Endothelial cell of umbilical vein (primary cell): ENCODE data around the gene AURKAIP1.

Source experiments
- CTCF ChIP-seq, 2 donors: IDR thresholded peaks; 1 replicate in 1 of 2; 2 replicates in 1 of 2; pipeline ENCODE4 v1.5.1; 2011; ENCODE audit warnings: low read length in 2 of 2, mild to moderate bottlenecking in 2 of 2, moderate library complexity in 2 of 2, control low read depth in 1 of 2, inconsistent platforms in 1 of 2, low read depth in 1 of 2; ENCODE audit not compliant: insufficient read depth in 1 of 2; ENCODE audit errors: extremely low read depth in 1 of 2
- EZH2 ChIP-seq: IDR thresholded peaks from 2 replicates; pipeline ENCODE4 v1.6.1; 2012; ENCODE audit warnings: borderline replicate concordance, low read depth, mild to moderate bottlenecking, moderate library complexity, low read length, inconsistent platforms; ENCODE audit not compliant: severe bottlenecking
- FOS ChIP-seq: IDR thresholded peaks from 2 replicates; pipeline ENCODE4 v1.6.1; 2011; ENCODE audit warnings: mild to moderate bottlenecking, low read length, moderate library complexity, borderline replicate concordance; ENCODE audit not compliant: insufficient read depth
- JUN ChIP-seq: IDR thresholded peaks from 2 replicates; pipeline ENCODE4 v1.6.1; 2011; ENCODE audit warnings: borderline replicate concordance, low read depth; ENCODE audit not compliant: insufficient read length, insufficient read depth
- MYC ChIP-seq: IDR thresholded peaks from one replicate; pipeline ENCODE4 v1.6.1; 2011; ENCODE audit warnings: mild to moderate bottlenecking, low read depth, low read length
- POLR2A ChIP-seq: IDR thresholded peaks from 2 replicates; pipeline ENCODE4 v1.6.1; 2012; ENCODE audit warnings: low read depth, mild to moderate bottlenecking, control low read depth, low read length
- POLR2AphosphoS5 ChIP-seq: IDR thresholded peaks from 2 replicates; pipeline ENCODE4 v1.6.1; 2012; ENCODE audit warnings: low read depth, mild to moderate bottlenecking, control low read depth, low read length, moderate library complexity; ENCODE audit not compliant: insufficient read depth
- TF ChIP-seq, protein P1 (sequence below): IDR thresholded peaks from 2 replicates; pipeline ENCODE4 v1.6.1; 2011; ENCODE audit not compliant: insufficient read depth, insufficient read length

- TF ChIP-seq CTCF (IDR thresholded peaks at IDR 0.05; ENCODE audit: extremely low read depth in 1 of 2, insufficient read depth in 1 of 2, low read depth in 1 of 2, low read length in 2 of 2) (no peak), POLR2A (no peak), POLR2AphosphoS5 (no peak), EZH2 (no peak), MYC (no peak), JUN (no peak), FOS (no peak)
- TF ChIP-seq, protein P1, sequence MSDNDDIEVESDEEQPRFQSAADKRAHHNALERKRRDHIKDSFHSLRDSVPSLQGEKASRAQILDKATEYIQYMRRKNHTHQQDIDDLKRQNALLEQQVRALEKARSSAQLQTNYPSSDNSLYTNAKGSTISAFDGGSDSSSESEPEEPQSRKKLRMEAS, result no peak
Measured at GRCh38 chr1:1387098-1388077, 12.4 kb upstream of the AURKAIP1 start.
